GM21528 (cell line): ENCODE results near the gene PLEKHA6.

Experiments
- ATAC-seq: cut with Tn5 transposase; IDR thresholded peaks from one replicate; pipeline ENCODE4 v1.9.1; 2021; ENCODE audit warnings: mild to moderate bottlenecking, moderate library complexity; ENCODE audit not compliant: unreplicated experiment, low FRiP score

The PLEKHA6 gene

GRCh38 chr1:204222006-204222763 is 137.5 kb downstream of the PLEKHA6 start:
- ATAC-seq, result no peak

- ATAC-seq, result no peak
These were observed 138.5 kb downstream of the PLEKHA6 start for GRCh38 chr1:204221271-204221670.

- no peak for ATAC-seq
These were observed 139.6 kb downstream of the PLEKHA6 start for GRCh38 chr1:204219971-204220616.

- ATAC-seq, result no peak
These were observed 141.2 kb downstream of the PLEKHA6 start for GRCh38 chr1:204218552-204218951.

GRCh38 chr1:204217648-204218000 is 142.1 kb downstream of the PLEKHA6 start:
- no peak for ATAC-seq

GRCh38 chr1:204216880-204217647 is 142.7 kb downstream of the PLEKHA6 start:
- ATAC-seq, result no peak

GRCh38 chr1:204216236-204216635 is 143.5 kb downstream of the PLEKHA6 start:
- no peak for ATAC-seq

- no peak for ATAC-seq
These were observed 145.8 kb downstream of the PLEKHA6 start, which contains the start of gene GOLT1A for GRCh38 chr1:204213668-204214662. Gene GOLT1A (minus strand): TSS chr1:204213988. CDS start chr1:204213906, 82 bp downstream.

GRCh38 chr1:204212715-204213114 is 147.0 kb downstream of the PLEKHA6 start:
- no peak for ATAC-seq

GRCh38 chr1:204211046-204211445 is 148.7 kb downstream of the PLEKHA6 start:
- no peak for ATAC-seq

- ATAC-seq, result no peak
These were observed 152.6 kb downstream of the PLEKHA6 start for GRCh38 chr1:204207136-204207616.

- ATAC-seq, result no peak
These were observed 153.6 kb downstream of the PLEKHA6 start for GRCh38 chr1:204206121-204206520.

GRCh38 chr1:204205486-204205885 is 154.2 kb downstream of the PLEKHA6 start:
- no peak for ATAC-seq

- ATAC-seq, result no peak
These were observed 154.8 kb downstream of the PLEKHA6 start for GRCh38 chr1:204204944-204205343.

- ATAC-seq, result no peak
These were observed 156.4 kb downstream of the PLEKHA6 start for GRCh38 chr1:204203206-204203767.

GRCh38 chr1:204202481-204202880 is 157.2 kb downstream of the PLEKHA6 start:
- no peak for ATAC-seq

- no peak for ATAC-seq
These were observed 158.2 kb downstream of the PLEKHA6 start for GRCh38 chr1:204201348-204202040.

- ATAC-seq, result no peak
These were observed 160.2 kb downstream of the PLEKHA6 start for GRCh38 chr1:204199579-204199978.
